HUDEP-2 (cell line): ENCODE results near the gene TOX3.

ENCODE experiments used
- DNase-seq, 76 experiments: peaks; one replicate each; lab custom pipeline; 2025; ENCODE audit not compliant: unreplicated experiment in 76 of 76; lab: John Stamatoyannopoulos, UW

Gene TOX3

GRCh38 chr16:52539191-52539590, 7.8 kb downstream of the TOX3 start:
- DNase-seq, result no peak

- DNase-seq, result no peak
Observed at GRCh38 chr16:52538511-52538910, 8.4 kb downstream of the TOX3 start.

- DNase-seq, result no peak
Observed at GRCh38 chr16:52537516-52537915, 9.4 kb downstream of the TOX3 start.

GRCh38 chr16:52535076-52535475, 11.9 kb downstream of the TOX3 start:
- DNase-seq, result no peak

GRCh38 chr16:52533296-52533695, 13.6 kb downstream of the TOX3 start:
- no peak for DNase-seq

GRCh38 chr16:52532384-52532783, 14.6 kb downstream of the TOX3 start:
- DNase-seq, result no peak

GRCh38 chr16:52529226-52529625, 17.7 kb downstream of the TOX3 start:
- DNase-seq, result no peak

GRCh38 chr16:52528393-52529065, 18.4 kb downstream of the TOX3 start:
- DNase-seq, result no peak

GRCh38 chr16:52526830-52527229, 20.1 kb downstream of the TOX3 start:
- no peak for DNase-seq

- DNase-seq, result no peak
Observed at GRCh38 chr16:52526116-52526828, 20.7 kb downstream of the TOX3 start.

GRCh38 chr16:52521570-52521969, 25.4 kb downstream of the TOX3 start:
- DNase-seq, result no peak

- no peak for DNase-seq
Observed at GRCh38 chr16:52518884-52519283, 28.1 kb downstream of the TOX3 start.

GRCh38 chr16:52515068-52515671, 31.8 kb downstream of the TOX3 start:
- DNase-seq, result no peak

GRCh38 chr16:52512297-52512987, 34.5 kb downstream of the TOX3 start:
- no peak for DNase-seq

- DNase-seq, result no peak
Observed at GRCh38 chr16:52501746-52502145, 45.2 kb downstream of the TOX3 start.

- DNase-seq, result no peak
Observed at GRCh38 chr16:52500963-52501362, 46.0 kb downstream of the TOX3 start.

- no peak for DNase-seq
Observed at GRCh38 chr16:52499060-52499440, 47.9 kb downstream of the TOX3 start.

GRCh38 chr16:52498328-52499059, 48.4 kb downstream of the TOX3 start:
- no peak for DNase-seq

GRCh38 chr16:52497067-52497816, 49.7 kb downstream of the TOX3 start:
- no peak for DNase-seq
